GM18909 (cell line): Measurements from ENCODE around the gene JAK1.
"Not testable (repeated sequence)": the region's sequence is repeated elsewhere in the genome, so short reads cannot be mapped to it uniquely, and the experiment has no call there.

Experiments used
- ATAC-seq: cut with Tn5 transposase; IDR thresholded peaks from one replicate; pipeline ENCODE4 v1.9.1; 2021; ENCODE audit warnings: mild to moderate bottlenecking; ENCODE audit not compliant: unreplicated experiment, poor library complexity

Gene JAK1

GRCh38 chr1:64966158-64966971, at the start of gene JAK1:
JAK1 (minus strand) TSS chr1:64966549; CDS start chr1:64886264, 80,285 bp downstream.
- ATAC-seq: peak; percentile 80

- ATAC-seq: no peak
Measured at GRCh38 chr1:65014321-65014720, 48.0 kb upstream of the JAK1 start.

- ATAC-seq: no peak
Measured at GRCh38 chr1:65011983-65012382, 45.6 kb upstream of the JAK1 start.

DNA sequence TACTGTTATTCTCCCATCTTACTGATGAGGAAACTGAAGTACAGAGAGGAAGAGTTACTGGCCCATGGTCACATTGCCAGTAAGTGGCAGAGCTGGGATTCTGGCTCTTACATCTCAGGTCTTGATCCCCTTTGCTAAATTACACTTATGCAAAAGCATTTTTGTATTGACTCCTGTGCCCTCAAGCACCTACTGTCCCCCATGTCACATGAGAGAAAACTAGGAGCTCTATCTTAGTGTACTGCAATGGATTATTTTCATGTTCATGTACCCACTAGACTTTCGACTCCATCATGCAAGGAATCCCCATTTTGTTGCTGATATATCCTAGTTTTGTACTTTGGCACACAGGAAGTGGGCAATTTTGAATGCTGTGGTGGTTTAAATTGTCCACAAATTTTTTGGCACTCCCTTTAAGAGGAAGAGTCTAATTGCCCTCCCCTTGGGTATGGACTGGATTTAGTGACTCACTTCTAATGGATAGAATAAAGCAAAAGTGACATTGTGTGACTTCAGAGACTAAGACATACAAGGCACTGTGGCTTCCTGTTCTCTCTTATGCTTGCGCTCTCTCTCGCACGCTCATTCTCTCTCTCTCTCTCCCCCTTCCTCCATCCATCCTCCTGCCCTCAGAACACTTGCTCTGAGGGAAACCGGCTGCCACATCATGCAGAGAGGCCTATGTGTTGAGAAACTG, 43.5 kb upstream of the JAK1 start:
- no peak for ATAC-seq

DNA sequence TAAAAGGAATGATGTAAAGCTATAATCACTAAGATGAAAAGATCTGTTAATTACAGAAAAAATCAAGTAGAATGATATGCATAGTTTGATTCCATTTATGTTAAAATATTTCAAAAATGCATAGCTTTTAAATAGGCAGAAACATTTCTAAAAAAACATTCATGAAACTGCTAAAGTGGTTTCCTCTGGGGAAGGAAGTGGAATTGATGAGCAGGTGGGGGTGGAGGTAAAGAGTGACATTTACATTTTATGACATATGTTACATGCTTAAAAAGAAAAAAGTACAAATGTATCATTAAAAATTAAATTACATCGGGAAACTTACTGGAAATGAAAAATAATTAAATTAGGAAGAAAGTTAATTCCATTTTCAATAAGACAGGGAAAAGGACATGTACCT, 42.8 kb upstream of the JAK1 start:
- ATAC-seq: no peak

DNA sequence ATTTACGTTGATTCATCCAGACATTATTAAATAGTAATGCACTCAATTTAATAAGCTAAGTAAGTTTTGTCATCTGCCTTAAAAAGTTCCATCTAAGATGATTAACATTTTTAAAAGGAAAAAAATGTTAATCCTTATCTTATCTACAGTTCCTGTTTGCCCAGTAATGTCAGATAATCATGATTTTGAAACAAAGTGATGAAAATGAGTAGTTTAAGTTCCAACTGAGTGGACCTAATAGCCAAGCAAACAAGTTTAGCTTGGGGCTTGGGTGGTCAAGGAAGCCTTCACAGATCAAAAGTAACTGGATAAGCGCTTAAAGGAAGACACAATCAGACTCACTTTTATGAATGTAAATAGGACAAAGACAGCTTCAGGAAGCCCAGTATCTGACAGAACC, 40.5 kb upstream of the JAK1 start:
- ATAC-seq: no peak

GRCh38 chr1:65003316-65003664, 36.9 kb upstream of the JAK1 start:
- no peak for ATAC-seq

DNA sequence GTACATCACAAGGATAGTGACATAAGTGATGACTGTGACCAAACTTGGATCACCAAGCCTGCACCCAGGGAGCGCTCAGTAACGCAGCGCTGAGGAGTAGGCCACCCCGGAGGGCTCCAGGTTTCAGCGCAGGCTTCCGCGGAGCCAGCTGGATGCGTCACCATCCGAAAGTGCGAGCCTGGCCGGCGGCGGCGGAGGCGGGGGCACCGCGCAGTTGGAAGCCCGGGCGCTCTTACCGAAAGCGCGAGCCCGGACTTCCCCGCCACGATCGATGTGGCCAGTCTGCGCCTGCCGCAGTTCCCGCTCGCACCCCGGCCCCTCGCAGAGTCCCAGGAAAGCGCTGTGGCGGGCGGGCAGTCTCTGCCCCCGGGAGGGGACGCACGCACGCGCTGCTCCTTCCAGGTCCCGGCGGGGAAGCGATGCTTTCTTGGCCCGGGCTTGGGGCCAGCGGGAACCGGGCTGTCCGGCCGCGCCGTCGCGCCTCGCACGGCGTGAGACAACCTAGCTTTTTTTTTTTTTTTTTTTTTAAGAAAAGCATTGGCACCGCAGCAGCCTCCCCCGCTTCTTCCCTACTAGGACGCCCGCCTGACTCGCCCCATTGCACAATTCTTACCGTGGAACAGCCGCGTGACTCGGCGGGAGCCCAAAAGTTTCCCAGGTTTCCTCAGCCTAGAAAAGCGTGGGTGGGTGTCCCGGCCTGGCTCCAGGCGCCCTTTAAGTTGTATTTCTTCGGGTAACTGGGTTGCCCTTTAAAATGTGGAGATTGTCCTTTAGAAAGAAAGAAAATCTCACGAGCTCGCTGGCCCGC, 36.4 kb upstream of the JAK1 start:
- peak; percentile 82 for ATAC-seq

DNA sequence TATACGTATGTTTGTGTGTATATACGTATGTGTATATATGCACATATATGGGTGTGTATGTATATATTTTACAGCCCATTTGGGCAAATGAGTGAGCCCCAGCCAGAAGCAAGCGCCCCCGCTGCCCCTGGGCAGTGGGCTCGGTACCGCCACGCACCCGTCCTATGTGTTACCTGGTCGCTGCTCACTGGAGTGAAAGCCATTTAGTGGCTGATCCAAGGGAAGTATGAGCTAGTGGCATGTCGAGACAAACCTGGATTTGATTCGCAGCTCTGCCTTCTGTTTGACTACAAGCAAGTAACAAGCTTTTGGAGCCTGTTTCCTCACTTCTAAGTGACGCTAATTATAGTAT, 35.8 kb upstream of the JAK1 start:
- ATAC-seq: no peak

- ATAC-seq: no peak
Measured at GRCh38 chr1:65001231-65001792, 35.0 kb upstream of the JAK1 start.

DNA sequence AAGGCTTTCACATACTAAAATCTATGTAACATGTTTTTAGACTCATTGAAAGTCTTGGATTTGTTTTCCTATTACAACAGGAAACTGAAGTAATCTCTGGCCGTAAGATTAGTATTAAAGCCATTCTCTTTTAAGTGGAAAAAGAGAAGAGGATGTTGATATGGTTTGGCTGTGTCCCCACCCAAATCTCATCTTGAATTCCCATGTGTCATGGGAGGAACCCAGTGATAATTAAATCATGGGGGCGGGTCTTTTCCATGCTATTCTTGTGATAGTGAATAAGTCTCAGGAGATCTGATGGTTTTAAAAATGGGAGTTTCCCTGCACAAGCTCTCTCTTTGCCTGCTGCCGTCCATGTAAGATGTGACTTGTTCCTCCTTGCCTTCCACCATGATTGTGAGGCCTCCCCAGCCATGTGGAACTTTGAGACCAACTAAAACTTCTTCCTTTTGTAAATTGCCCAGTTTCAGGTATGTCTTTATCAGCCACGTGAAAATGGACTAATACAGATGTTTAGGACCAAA, 32.1 kb upstream of the JAK1 start:
- not testable (repeated sequence) for ATAC-seq

DNA sequence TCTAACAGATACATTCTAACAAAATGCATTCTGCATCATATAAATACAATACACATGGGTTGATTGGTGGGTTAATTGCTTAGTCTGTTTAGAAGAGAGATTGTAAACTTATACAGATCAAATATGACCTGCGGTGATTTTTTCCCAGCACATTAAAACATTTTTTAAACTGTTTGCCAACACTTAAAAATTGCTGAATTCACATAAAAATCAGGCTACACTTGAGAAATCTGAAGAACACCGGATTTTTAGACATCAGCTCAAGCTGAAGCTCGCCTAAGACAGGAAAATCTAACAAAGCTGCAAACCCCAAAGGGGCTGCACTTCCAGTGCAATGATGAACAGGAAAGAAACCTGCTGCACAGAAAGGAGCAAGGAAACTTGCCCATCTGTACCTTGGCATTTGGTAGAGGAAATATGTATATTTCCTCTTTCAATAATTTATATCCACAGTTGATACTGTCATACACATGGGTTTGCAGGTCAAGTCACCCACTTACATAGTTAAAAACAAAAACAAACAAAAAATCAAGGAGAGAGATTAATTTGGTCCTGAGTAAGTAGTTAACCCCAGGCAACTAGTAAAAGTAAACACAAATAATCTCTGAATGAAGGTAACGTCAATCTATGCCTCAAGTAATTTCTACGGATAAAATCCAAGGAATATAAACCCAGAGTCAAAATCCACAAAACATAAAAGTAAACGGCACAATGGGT, 30.4 kb upstream of the JAK1 start:
- ATAC-seq: no peak

DNA sequence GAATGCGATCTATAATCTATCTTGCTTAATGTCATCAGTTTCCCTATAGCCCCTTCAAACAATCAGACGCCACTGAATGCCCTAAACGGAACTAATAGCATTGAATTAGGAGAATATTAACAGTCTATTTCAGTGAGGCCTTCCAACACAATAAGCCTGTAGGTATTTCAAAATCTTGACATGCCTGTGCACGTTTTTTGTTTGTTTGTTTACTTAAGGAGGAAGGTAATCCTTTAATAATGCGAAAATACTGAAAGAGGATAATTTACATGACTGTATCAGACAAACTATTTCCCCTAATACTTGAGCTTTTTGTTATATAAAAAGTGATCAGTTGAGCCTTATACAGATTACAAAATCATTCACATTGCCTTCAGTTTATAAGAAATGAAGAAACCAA, 29.0 kb upstream of the JAK1 start:
- no peak for ATAC-seq

GRCh38 chr1:64986903-64987871, 20.8 kb upstream of the JAK1 start:
- peak; percentile 97 for ATAC-seq

- no peak for ATAC-seq
Measured at GRCh38 chr1:64984737-64985136, 18.4 kb upstream of the JAK1 start.

DNA sequence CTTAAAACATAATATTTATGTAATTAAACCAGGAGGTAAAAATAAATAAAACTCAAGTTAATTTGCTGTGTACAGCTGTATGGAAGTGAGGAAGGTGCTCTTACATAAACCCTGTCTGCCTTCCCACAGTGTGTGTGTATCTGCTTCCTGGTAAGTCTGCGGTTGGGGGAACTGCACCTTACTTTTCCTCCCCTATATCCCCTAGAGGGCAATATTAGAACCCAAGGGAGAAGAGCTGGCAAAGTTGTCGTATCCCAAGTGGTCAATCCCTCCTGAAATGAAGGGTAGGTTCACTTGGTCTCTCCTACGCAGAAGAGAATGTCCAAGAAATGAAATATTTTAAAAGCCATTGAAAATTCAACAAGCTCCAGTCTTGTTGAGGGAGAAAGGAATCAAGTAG, 17.8 kb upstream of the JAK1 start:
- no peak for ATAC-seq

DNA sequence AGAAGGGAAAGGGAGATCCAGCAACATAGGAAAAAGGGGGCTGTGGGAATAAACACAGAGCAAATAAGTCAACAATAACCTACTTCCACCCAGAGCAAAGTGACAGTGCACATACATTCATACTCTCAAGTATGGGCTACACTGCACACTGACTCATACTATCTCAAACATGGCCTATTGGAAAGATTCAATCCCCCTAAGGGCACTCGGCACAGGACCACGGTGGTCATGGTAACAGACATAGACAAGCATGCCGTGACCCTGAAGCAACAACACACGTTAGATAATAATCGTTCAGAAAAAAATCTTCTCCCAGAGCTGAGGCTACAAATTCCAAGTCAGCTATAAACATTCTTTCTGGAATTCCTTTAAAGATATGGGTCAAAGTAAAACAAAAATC, 16.8 kb upstream of the JAK1 start:
- ATAC-seq: no peak

- no peak for ATAC-seq
Measured at GRCh38 chr1:64981601-64982533, 15.5 kb upstream of the JAK1 start.
